ENCODE measurements around the gene PLEKHG5.

The PLEKHG5 gene

DNA sequence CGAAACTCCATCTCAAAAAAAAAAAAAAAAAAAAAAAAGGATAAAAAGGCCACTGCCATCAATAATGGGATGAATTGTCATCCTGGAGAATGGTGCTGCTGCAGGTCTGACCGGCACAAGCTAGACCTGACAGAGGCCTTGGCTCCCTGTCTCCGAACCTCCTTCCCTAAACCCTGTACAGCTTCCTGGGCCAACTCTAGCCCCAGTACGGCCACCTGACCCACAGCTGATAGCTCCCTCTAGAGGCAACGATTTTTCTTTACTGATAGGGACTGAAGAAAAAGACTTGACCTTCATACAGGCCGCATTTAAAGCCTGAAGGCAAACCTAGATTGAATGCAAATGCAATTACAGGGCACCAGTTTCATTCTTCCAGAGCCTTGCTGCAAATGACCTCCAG is 32.1 kb upstream of the PLEKHG5 start:
- Histone ChIP-seq H3K27me3 (ENCODE audit: insufficient read depth, poor library complexity, severe bottlenecking) (no peaks in the 10 kb centered on the region), H3K9me3 (ENCODE audit: severe bottlenecking) (no peaks in the 10 kb centered on the region), H3K4me1 (ENCODE audit: insufficient read depth, poor library complexity, severe bottlenecking) (peaks cover 11% of the 10 kb centered on the region), H3K27ac (ENCODE audit: poor library complexity, severe bottlenecking) (no peak overlapping the region), H3K36me3 (ENCODE audit: low read depth) (peaks cover 30% of the 10 kb centered on the region), H3K4me3 (ENCODE audit: severe bottlenecking) (no peak overlapping the region)
- TF ChIP-seq, protein P1, sequence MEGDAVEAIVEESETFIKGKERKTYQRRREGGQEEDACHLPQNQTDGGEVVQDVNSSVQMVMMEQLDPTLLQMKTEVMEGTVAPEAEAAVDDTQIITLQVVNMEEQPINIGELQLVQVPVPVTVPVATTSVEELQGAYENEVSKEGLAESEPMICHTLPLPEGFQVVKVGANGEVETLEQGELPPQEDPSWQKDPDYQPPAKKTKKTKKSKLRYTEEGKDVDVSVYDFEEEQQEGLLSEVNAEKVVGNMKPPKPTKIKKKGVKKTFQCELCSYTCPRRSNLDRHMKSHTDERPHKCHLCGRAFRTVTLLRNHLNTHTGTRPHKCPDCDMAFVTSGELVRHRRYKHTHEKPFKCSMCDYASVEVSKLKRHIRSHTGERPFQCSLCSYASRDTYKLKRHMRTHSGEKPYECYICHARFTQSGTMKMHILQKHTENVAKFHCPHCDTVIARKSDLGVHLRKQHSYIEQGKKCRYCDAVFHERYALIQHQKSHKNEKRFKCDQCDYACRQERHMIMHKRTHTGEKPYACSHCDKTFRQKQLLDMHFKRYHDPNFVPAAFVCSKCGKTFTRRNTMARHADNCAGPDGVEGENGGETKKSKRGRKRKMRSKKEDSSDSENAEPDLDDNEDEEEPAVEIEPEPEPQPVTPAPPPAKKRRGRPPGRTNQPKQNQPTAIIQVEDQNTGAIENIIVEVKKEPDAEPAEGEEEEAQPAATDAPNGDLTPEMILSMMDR (IDR thresholded peaks at IDR 0.05; ENCODE audit: poor library complexity, severe bottlenecking), result peak; percentile 63
- no peak for DNase-seq (ENCODE audit: low spot score)
- peak; percentile 26; the same call in 1 of the 3 replicates for ATAC-seq (ENCODE audit: low read depth)

DNA sequence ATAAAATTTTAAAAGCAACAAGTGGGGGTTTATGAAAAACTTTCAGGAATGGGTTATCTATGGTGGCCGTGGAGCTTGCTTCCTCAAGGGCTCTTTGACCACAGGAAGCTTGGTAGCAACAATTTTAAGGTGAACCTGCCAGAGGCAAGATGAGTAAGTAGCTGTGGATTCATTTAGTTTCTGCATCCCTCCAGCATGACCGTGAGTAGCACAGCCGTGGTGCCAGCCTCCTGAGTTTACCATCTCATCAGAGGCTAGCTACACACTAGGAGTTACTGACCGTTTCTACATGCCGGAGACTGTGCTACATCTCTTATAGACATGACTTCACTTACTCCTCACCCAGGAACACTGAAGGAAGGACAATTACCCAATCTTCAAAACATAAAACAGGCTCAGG is 30.1 kb upstream of the PLEKHG5 start:
- H3K36me3 ChIP-seq (ENCODE audit: low read depth), result peaks cover 16% of the 10 kb centered on the region
- H3K27ac ChIP-seq (ENCODE audit: poor library complexity, severe bottlenecking), result peak overlapping the region; percentile 16
- H3K4me3 ChIP-seq (ENCODE audit: severe bottlenecking), result no peak overlapping the region
- H3K4me1 ChIP-seq (ENCODE audit: insufficient read depth, poor library complexity, severe bottlenecking), result peaks cover 11% of the 10 kb centered on the region
- H3K9me3 ChIP-seq (ENCODE audit: severe bottlenecking), result no peaks in the 10 kb centered on the region
- TF ChIP-seq, protein P1 (IDR thresholded peaks at IDR 0.05; ENCODE audit: poor library complexity, severe bottlenecking), result no peak
- ATAC-seq (ENCODE audit: low read depth) (peak; percentile 67), DNase-seq (ENCODE audit: low spot score) (no peak)
- H3K27me3 ChIP-seq (ENCODE audit: insufficient read depth, poor library complexity, severe bottlenecking), result no peaks in the 10 kb centered on the region

DNA sequence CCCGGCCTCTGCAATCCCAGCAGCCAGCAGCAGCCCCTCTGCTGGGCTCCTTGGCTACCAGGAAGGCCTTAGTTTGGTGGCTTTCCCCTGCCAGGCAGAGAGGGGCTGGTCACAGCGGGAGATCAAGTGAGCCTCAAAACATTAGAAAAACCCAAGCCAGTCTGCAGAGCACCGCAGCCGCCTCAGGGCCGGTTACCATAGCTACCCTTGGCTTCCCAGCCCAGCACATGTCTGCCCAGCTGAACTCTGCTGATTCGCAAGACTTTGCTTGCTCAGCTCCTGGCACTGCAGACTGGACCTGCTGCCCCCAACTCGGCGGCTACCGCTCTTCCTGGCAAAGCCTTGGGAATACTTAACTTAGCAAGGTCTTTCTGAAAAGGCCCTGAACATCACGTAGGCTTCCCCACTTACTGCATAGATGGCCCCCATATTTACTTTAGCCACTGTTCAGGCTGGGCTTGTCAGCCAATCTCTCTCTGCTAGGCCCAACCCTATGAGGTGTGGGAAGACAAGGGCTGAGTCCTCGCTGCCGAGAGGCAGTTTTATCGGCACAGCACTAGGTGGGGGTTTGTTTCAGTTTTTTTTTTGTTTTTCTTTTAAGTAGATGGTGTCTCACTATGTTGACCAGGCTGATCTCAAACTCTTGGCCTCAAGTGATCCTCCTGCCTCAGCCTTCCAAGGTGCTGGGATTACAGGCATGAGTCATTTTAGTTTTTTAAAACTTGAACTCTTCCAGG is 28.6 kb upstream of the PLEKHG5 start:
- peaks cover 1% of the 10 kb centered on the region for H3K36me3 ChIP-seq (ENCODE audit: low read depth)
- H3K9me3 ChIP-seq (ENCODE audit: severe bottlenecking), result no peaks in the 10 kb centered on the region
- H3K27me3 ChIP-seq (ENCODE audit: insufficient read depth, poor library complexity, severe bottlenecking), result no peaks in the 10 kb centered on the region
- no peak overlapping the region for H3K27ac ChIP-seq (ENCODE audit: poor library complexity, severe bottlenecking)
- TF ChIP-seq, protein P1 (IDR thresholded peaks at IDR 0.05; ENCODE audit: poor library complexity, severe bottlenecking), result no peak
- peaks cover 11% of the 10 kb centered on the region for H3K4me1 ChIP-seq (ENCODE audit: insufficient read depth, poor library complexity, severe bottlenecking)
- DNase-seq (ENCODE audit: low spot score) (no peak), ATAC-seq (ENCODE audit: low read depth) (peak; percentile 83)
- H3K4me3 ChIP-seq (ENCODE audit: severe bottlenecking), result no peak overlapping the region

DNA sequence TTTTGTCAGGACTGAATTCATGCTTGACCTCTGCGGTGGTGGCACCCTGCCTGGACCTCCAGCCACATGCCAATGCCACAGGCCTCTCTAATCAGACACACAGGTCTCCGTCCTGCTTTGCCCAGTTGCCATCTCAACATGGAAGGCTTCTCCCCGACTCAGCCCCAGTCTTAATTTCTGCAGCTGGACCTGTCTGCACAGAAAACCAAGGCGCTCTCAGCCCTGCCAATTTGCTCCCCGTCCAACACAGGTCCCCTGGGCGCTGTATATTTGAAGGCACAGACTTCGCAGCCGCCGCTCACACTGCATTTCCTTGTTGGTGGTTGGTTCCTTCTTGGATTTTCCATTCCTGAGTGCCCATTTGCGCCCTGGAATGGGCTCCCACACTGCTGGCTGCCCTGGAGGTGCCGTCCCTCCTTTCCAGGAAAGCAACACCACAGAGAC is 28.0 kb upstream of the PLEKHG5 start:
- H3K4me1 ChIP-seq (ENCODE audit: insufficient read depth, poor library complexity, severe bottlenecking), result peaks cover 11% of the 10 kb centered on the region
- H3K9me3 ChIP-seq (ENCODE audit: severe bottlenecking), result no peaks in the 10 kb centered on the region
- DNase-seq (ENCODE audit: low spot score) (no peak), ATAC-seq (ENCODE audit: low read depth) (no peak; the same call in 2 of the 3 replicates)
- H3K36me3 ChIP-seq (ENCODE audit: low read depth), result no peaks in the 10 kb centered on the region
- no peak overlapping the region for H3K27ac ChIP-seq (ENCODE audit: poor library complexity, severe bottlenecking)
- TF ChIP-seq, protein P1 (IDR thresholded peaks at IDR 0.05; ENCODE audit: poor library complexity, severe bottlenecking), result no peak
- H3K4me3 ChIP-seq (ENCODE audit: severe bottlenecking), result no peak overlapping the region
- H3K27me3 ChIP-seq (ENCODE audit: insufficient read depth, poor library complexity, severe bottlenecking), result no peaks in the 10 kb centered on the region

DNA sequence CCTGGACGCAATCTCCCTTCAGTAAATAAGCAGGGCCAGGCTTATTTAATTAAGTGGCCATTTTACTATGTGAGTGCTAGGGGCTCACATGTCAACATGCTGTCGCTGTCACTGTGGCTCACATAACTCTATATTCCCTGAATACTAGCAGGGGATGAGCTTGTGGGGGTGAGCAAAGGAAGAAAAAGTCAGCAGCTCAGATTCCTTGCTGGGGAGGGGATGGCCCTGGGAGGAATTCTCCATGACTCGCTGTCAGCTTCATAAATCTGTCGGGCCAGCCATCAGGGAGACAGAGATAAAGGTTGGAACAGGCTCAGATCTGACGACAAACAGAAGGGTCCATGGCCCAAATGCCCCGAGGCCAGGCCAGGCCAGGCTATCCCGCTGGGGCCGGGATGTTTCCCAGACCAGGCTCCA is 26.0 kb upstream of the PLEKHG5 start:
- no peak for ATAC-seq (ENCODE audit: low read depth)
- DNase-seq (ENCODE audit: low spot score), result no peak
- no peaks in the 10 kb centered on the region for H3K36me3 ChIP-seq (ENCODE audit: low read depth)
- no peak overlapping the region for H3K27ac ChIP-seq (ENCODE audit: poor library complexity, severe bottlenecking)
- H3K4me1 ChIP-seq (ENCODE audit: insufficient read depth, poor library complexity, severe bottlenecking), result peaks cover 11% of the 10 kb centered on the region
- TF ChIP-seq, protein P1 (IDR thresholded peaks at IDR 0.05; ENCODE audit: poor library complexity, severe bottlenecking), result no peak
- no peaks in the 10 kb centered on the region for H3K27me3 ChIP-seq (ENCODE audit: insufficient read depth, poor library complexity, severe bottlenecking)
- no peak overlapping the region for H3K4me3 ChIP-seq (ENCODE audit: severe bottlenecking)
- no peaks in the 10 kb centered on the region for H3K9me3 ChIP-seq (ENCODE audit: severe bottlenecking)

Data from RWPE2 (cell line).